Stimulated activated naive CD8-positive, alpha-beta T cell treated with anti-CD3 and anti-CD28 coated beads, Interleukin-15, amount 100 ng/mL, for 72 hours (primary cell): ENCODE data around the gene RAMP1.
"Not testable (repeated sequence)": the region's sequence is repeated elsewhere in the genome, so short reads cannot be mapped to it uniquely, and the experiment has no call there.

Source experiments
- ATAC-seq: fragments of 150-1000 bp; cut with Tn5 transposase; 2 replicates; pipeline ENCODE4 v1.10.0; 2021; ENCODE audit warnings: mild to moderate bottlenecking, moderate library complexity
- DNase-seq, 2 donors: peaks; one replicate each; pipeline ENCODE4 v3.0.0; 2021 to 2022
- H3K27ac Mint-ChIP-seq, 2 donors: one replicate each; pipeline ENCODE4 v1.8.0; 2022; ENCODE audit warnings: mild to moderate bottlenecking in 2 of 2, mixed read lengths in 2 of 2, moderate library complexity in 2 of 2
- H3K27me3 Mint-ChIP-seq: one replicate; pipeline ENCODE4 v1.8.0; 2022; ENCODE audit warnings: mixed read lengths
- H3K4me1 Mint-ChIP-seq: one replicate; pipeline ENCODE4 v1.8.0; 2022; ENCODE audit warnings: mild to moderate bottlenecking, mixed read lengths
- H3K4me3 Mint-ChIP-seq, 2 donors: one replicate each; pipeline ENCODE4 v1.8.0; 2022; ENCODE audit warnings: mild to moderate bottlenecking in 2 of 2, mixed read lengths in 2 of 2, moderate library complexity in 1 of 2
- H3K9me3 Mint-ChIP-seq, 2 donors: one replicate each; pipeline ENCODE4 v1.8.0; 2022; ENCODE audit warnings: mixed read lengths in 2 of 2

The RAMP1 gene

GRCh38 chr2:237929979-237930378 lies 70.6 kb downstream of the RAMP1 start:
- H3K27me3 Mint-ChIP-seq = no peaks in the 10 kb centered on the region

DNA sequence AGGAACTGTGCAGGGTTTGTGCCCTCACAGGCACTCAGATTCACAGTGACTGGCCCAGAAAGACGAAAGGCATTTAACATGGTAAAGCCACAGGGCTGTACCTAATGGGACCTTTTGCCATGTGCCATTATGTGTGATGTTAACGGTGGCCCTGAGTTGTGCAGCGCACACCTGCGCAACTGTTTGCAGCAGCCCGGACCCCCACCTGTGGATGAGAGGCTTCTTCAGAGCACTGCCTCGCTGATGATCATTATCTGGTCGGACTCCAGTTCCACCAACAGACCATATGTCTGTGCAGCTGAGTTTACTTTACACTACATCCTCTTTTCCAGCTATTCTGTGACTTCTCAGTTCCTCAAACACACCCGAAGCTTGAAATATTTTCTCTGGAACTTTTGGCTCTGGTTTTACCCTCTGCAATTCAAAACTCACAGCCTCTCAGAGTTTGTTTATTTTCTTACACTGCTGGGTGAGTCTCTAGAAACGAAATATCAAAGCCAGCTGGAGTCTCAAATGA lies 71.8 kb downstream of the RAMP1 start:
- no peak overlapping the region for H3K4me3 Mint-ChIP-seq
- peaks cover 12 to 13% of the 10 kb centered on the region in 2 donors for H3K9me3 Mint-ChIP-seq
- no peaks in the 10 kb centered on the region for H3K27me3 Mint-ChIP-seq
- H3K4me1 Mint-ChIP-seq = peaks cover 28% of the 10 kb centered on the region
- H3K27ac Mint-ChIP-seq = no peak overlapping the region
- DNase-seq (no peak), ATAC-seq (no peak)

More at GRCh38 chr2:237929979-237930378, 70.6 kb downstream of the RAMP1 start:
- ATAC-seq = no peak
- Mint-ChIP-seq H3K27ac (no peak overlapping the region), H3K4me3 (no peak overlapping the region), H3K4me1 (peaks cover 30% of the 10 kb centered on the region), H3K9me3 (peaks cover 12 to 13% of the 10 kb centered on the region in 2 donors)
- no peak for DNase-seq

- DNase-seq (no peak), ATAC-seq (peak; percentile 59)
- Mint-ChIP-seq H3K27ac (peak overlapping the region in 1 of 2 donors; percentile 78), H3K9me3 (peaks cover 12% of the 10 kb centered on the region in 2 donors), H3K27me3 (no peaks in the 10 kb centered on the region), H3K4me3 (peak overlapping the region in 1 of 2 donors; percentile 22), H3K4me1 (peaks cover 25% of the 10 kb centered on the region)
Measured at GRCh38 chr2:237932731-237933131, 73.3 kb downstream of the RAMP1 start.

DNA sequence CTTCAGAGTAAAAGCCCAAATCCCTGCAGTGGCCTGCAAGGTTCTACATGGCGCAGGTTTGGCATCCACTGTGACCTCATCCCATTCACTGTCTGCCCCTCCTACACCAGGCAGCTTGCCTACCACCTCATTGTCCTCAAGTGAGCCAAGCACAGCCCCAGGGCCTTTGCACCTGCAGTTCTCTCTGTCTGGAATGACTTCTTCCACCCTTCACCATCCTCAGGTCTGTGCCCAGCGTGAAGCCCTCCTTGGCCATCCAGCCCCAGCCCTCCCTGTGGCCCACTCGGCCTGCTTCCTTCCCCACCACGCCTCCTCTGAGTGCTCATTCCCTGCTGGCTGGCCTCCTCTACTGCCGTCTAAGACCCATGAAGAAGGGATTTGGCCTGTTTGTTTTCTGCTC lies 74.8 kb downstream of the RAMP1 start:
- Mint-ChIP-seq H3K9me3 (peaks cover 9 to 12% of the 10 kb centered on the region in 2 donors), H3K27me3 (no peaks in the 10 kb centered on the region), H3K27ac (peak overlapping the region in 1 of 2 donors; percentile 69), H3K4me3 (no peak overlapping the region), H3K4me1 (peaks cover 25% of the 10 kb centered on the region)
- no peak for DNase-seq
- ATAC-seq = no peak

- Mint-ChIP-seq H3K4me3 (no peak overlapping the region), H3K27ac (no peak overlapping the region), H3K9me3 (no peaks in the 10 kb centered on the region), H3K4me1 (peaks cover 35% of the 10 kb centered on the region), H3K27me3 (no peaks in the 10 kb centered on the region)
- DNase-seq (no peak), ATAC-seq (no peak)
Measured at GRCh38 chr2:237935740-237936452, 76.5 kb downstream of the RAMP1 start.

DNA sequence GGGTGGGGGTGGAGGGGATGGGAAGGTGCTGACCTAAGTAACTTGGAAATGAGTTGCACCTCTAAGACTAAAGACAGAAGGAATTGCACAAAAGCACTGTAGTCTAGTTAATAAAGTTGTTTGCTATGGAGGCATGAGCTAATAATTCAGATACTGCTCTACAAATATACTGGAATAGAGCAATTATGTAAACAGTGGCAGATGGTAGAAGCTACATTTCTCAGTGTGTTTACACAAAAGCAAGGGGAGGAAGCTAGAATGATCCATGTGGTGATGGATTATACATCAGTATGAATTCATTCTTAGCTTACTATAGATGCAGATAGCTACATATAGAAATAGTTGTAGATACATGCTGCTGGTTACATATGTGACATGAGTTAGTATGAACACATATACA lies 79.8 kb downstream of the RAMP1 start:
- H3K27me3 Mint-ChIP-seq = no peaks in the 10 kb centered on the region
- DNase-seq (no peak), ATAC-seq (no peak)
- no peak overlapping the region for H3K4me3 Mint-ChIP-seq
- peaks cover 41% of the 10 kb centered on the region for H3K4me1 Mint-ChIP-seq
- H3K9me3 Mint-ChIP-seq = peaks cover 1 to 3% of the 10 kb centered on the region in 2 donors
- no peak overlapping the region for H3K27ac Mint-ChIP-seq

DNA sequence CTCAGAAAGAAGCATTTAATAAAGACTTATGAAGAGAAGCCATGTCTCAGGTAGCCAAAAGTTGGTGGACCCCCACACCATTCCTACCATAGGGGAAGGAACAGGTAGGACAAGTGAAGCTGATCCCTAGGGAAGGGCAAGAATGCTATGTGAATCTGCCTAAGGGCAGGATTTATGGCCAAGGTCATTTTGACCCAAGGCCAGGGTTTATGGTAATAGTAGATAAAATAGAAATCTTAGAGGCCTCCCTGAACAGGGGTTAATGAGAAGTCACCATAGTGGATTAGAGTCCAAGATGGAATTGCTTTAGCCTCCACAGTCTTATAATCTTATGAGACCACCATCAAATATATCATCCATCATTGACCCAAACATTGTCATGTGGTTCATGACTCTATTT lies 81.4 kb downstream of the RAMP1 start:
- Mint-ChIP-seq H3K27me3 (no peaks in the 10 kb centered on the region), H3K27ac (peak overlapping the region; percentile 23 to 31), H3K9me3 (peaks cover 8 to 19% of the 10 kb centered on the region in 2 donors), H3K4me3 (no peak overlapping the region), H3K4me1 (peaks cover 41% of the 10 kb centered on the region)
- no peak for ATAC-seq
- DNase-seq = no peak

DNA sequence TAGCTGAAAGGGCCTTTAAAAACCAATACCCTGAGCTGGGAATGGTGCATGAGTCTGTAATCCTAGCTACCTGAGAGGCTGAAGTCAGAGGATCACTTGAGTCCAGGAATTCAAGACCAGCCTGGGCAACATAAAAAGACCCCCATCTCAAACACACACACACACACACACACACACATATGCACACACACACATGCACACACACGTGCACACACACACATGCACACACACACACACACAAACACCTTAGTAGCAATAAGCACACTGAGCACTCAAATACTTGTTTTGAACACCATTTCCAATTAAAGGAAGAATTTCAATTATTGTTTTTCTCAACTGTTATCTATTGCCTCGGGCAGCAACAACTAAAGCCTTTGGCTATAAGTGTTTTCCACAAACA lies 81.8 kb downstream of the RAMP1 start:
- peaks cover 43% of the 10 kb centered on the region for H3K4me1 Mint-ChIP-seq
- H3K27me3 Mint-ChIP-seq = no peaks in the 10 kb centered on the region
- DNase-seq (no peak), ATAC-seq (no peak)
- H3K9me3 Mint-ChIP-seq = peaks cover 12 to 23% of the 10 kb centered on the region in 2 donors
- H3K27ac Mint-ChIP-seq = peak overlapping the region in 1 of 2 donors; percentile 92
- H3K4me3 Mint-ChIP-seq = no peak overlapping the region

- Mint-ChIP-seq H3K4me1 (peaks cover 45% of the 10 kb centered on the region), H3K4me3 (no peak overlapping the region), H3K27me3 (no peaks in the 10 kb centered on the region), H3K9me3 (peaks cover 15 to 33% of the 10 kb centered on the region in 2 donors), H3K27ac (no peak overlapping the region)
- DNase-seq (no peak), ATAC-seq (no peak)
Measured at GRCh38 chr2:237942513-237942899, 83.1 kb downstream of the RAMP1 start.

- ATAC-seq = no peak
- peaks cover 45% of the 10 kb centered on the region for H3K4me1 Mint-ChIP-seq
Measured at GRCh38 chr2:237943395-237944094, 84.1 kb downstream of the RAMP1 start.

GRCh38 chr2:237944302-237944701 lies 84.9 kb downstream of the RAMP1 start:
- H3K4me1 Mint-ChIP-seq = peaks cover 44% of the 10 kb centered on the region
- ATAC-seq (no peak), DNase-seq (no peak)
- H3K27me3 Mint-ChIP-seq = no peaks in the 10 kb centered on the region
- H3K27ac Mint-ChIP-seq = peak overlapping the region; percentile 13 to 60
- H3K9me3 Mint-ChIP-seq = peaks cover 15 to 33% of the 10 kb centered on the region in 2 donors
- H3K4me3 Mint-ChIP-seq = no peak overlapping the region

More at GRCh38 chr2:237943395-237944094, 84.1 kb downstream of the RAMP1 start:
- no peak for DNase-seq
- H3K9me3 Mint-ChIP-seq = peaks cover 15 to 33% of the 10 kb centered on the region in 2 donors
- H3K27me3 Mint-ChIP-seq = no peaks in the 10 kb centered on the region
- no peak overlapping the region for H3K4me3 Mint-ChIP-seq
- H3K27ac Mint-ChIP-seq = no peak overlapping the region

GRCh38 chr2:237946423-237946822 lies 87.0 kb downstream of the RAMP1 start:
- peaks cover 34% of the 10 kb centered on the region for H3K4me1 Mint-ChIP-seq
- peaks cover 15 to 33% of the 10 kb centered on the region in 2 donors for H3K9me3 Mint-ChIP-seq
- no peaks in the 10 kb centered on the region for H3K27me3 Mint-ChIP-seq
- H3K27ac Mint-ChIP-seq = no peak overlapping the region
- DNase-seq (no peak), ATAC-seq (no peak)
- no peak overlapping the region for H3K4me3 Mint-ChIP-seq

GRCh38 chr2:237951354-237951753 lies 91.9 kb downstream of the RAMP1 start:
- H3K9me3 Mint-ChIP-seq, ATAC-seq, H3K4me3 Mint-ChIP-seq, DNase-seq: not testable (repeated sequence)
- Mint-ChIP-seq H3K4me1 (peaks cover 14% of the 10 kb centered on the region), H3K27me3 (peaks cover 15% of the 10 kb centered on the region), H3K27ac (peak overlapping the region in 1 of 2 donors; percentile 34)

- peaks cover 14% of the 10 kb centered on the region for H3K4me1 Mint-ChIP-seq
- no peak for ATAC-seq
- DNase-seq = no peak
- peaks cover 0 to 4% of the 10 kb centered on the region in 2 donors for H3K9me3 Mint-ChIP-seq
- peaks cover 19% of the 10 kb centered on the region for H3K27me3 Mint-ChIP-seq
- H3K27ac Mint-ChIP-seq = no peak overlapping the region
- no peak overlapping the region for H3K4me3 Mint-ChIP-seq
Measured at GRCh38 chr2:237951878-237952277, 92.5 kb downstream of the RAMP1 start.

GRCh38 chr2:237952851-237953250 lies 93.4 kb downstream of the RAMP1 start:
- Mint-ChIP-seq H3K9me3 (no peaks in the 10 kb centered on the region), H3K4me3 (no peak overlapping the region), H3K4me1 (peaks cover 21% of the 10 kb centered on the region), H3K27me3 (peaks cover 28% of the 10 kb centered on the region), H3K27ac (no peak overlapping the region)
- DNase-seq (no peak), ATAC-seq (no peak)
